Measurements from ENCODE around the gene NR4A2.

NR4A2 gene

GRCh38 chr2:156323754-156324153, 8.8 kb downstream of the NR4A2 start:
- TF ChIP-seq CTCF (conservative IDR thresholded peaks at IDR 0.05) = no peak
- H3K27ac ChIP-seq = no peak overlapping the region

GRCh38 chr2:156322686-156323231, 9.8 kb downstream of the NR4A2 start:
- TF ChIP-seq CTCF (conservative IDR thresholded peaks at IDR 0.05) = no peak
- no peak overlapping the region for H3K27ac ChIP-seq

- no peak overlapping the region for H3K27ac ChIP-seq
- no peak for TF ChIP-seq CTCF (conservative IDR thresholded peaks at IDR 0.05)
Observed at GRCh38 chr2:156322051-156322685, 10.4 kb downstream of the NR4A2 start.

GRCh38 chr2:156321243-156321904, 11.1 kb downstream of the NR4A2 start:
- TF ChIP-seq CTCF (conservative IDR thresholded peaks at IDR 0.05) = no peak
- no peak overlapping the region for H3K27ac ChIP-seq

- H3K27ac ChIP-seq = no peak overlapping the region
- TF ChIP-seq CTCF (conservative IDR thresholded peaks at IDR 0.05) = no peak
Observed at GRCh38 chr2:156320486-156321098, 11.9 kb downstream of the NR4A2 start.

GRCh38 chr2:156319811-156320485, 12.6 kb downstream of the NR4A2 start:
- TF ChIP-seq CTCF (conservative IDR thresholded peaks at IDR 0.05) = no peak
- H3K27ac ChIP-seq = no peak overlapping the region

- H3K27ac ChIP-seq = no peak overlapping the region
- no peak for TF ChIP-seq CTCF (conservative IDR thresholded peaks at IDR 0.05)
Observed at GRCh38 chr2:156317631-156318030, 14.9 kb downstream of the NR4A2 start.
